GM23248 (cell line): Measurements from ENCODE around the gene HOXA2. TPM values are rescaled to one million over a fixed set of nuclear protein-coding genes. Genes with fewer than 3 reads are reported as not detected.

ENCODE experiments used
- DNase-seq: peaks from one replicate; pipeline ENCODE4 v3.0.0-alpha.2; 2015
- H2AFZ ChIP-seq: fragments of 200-600 bp; sonication (generic); 2 replicates; pipeline ENCODE4 v1.6.1; 2016; ENCODE audit warnings: antibody characterized with exemption
- H3F3A ChIP-seq: fragments of 200-600 bp; sonication (generic); 2 replicates; pipeline ENCODE4 v1.6.1; 2016; ENCODE audit warnings: mild to moderate bottlenecking, antibody characterized with exemption, mixed run types; ENCODE audit not compliant: insufficient read depth
- H3K27ac ChIP-seq: fragments of 200-600 bp; sonication (generic); 2 replicates; pipeline ENCODE4 v1.5.1; 2016; ENCODE audit warnings: mild to moderate bottlenecking
- H3K27me3 ChIP-seq: fragments of 200-600 bp; sonication (generic); replicated peaks from 2 replicates; pipeline ENCODE4 v1.6.1; 2016; ENCODE audit warnings: mild to moderate bottlenecking; ENCODE audit not compliant: insufficient read depth
- H3K36me3 ChIP-seq: fragments of 200-600 bp; sonication (generic); 2 replicates; pipeline ENCODE4 v1.6.1; 2016; ENCODE audit warnings: low read depth, mild to moderate bottlenecking
- H3K4me1 ChIP-seq: fragments of 200-600 bp; sonication (generic); 2 replicates; pipeline ENCODE4 v1.6.1; 2016; ENCODE audit warnings: mild to moderate bottlenecking; ENCODE audit not compliant: insufficient read depth
- H3K4me2 ChIP-seq: fragments of 200-600 bp; sonication (generic); one replicate; pipeline ENCODE4 v1.6.1; 2016; ENCODE audit warnings: mild to moderate bottlenecking; ENCODE audit not compliant: unreplicated experiment
- H3K4me3 ChIP-seq: fragments of 200-600 bp; sonication (generic); 2 replicates; pipeline ENCODE4 v1.5.1; 2016; ENCODE audit warnings: mild to moderate bottlenecking
- H3K79me2 ChIP-seq: fragments of 200-600 bp; sonication (generic); 2 replicates; pipeline ENCODE4 v1.6.1; 2016; ENCODE audit warnings: mild to moderate bottlenecking; ENCODE audit not compliant: insufficient read depth
- H3K9ac ChIP-seq: fragments of 200-600 bp; sonication (generic); 2 replicates; pipeline ENCODE4 v1.6.1; 2016; ENCODE audit warnings: mild to moderate bottlenecking
- H3K9me2 ChIP-seq: fragments of 200-600 bp; sonication (generic); 2 replicates; pipeline ENCODE4 v1.6.1; 2016; ENCODE audit warnings: mixed run types, mild to moderate bottlenecking, moderate library complexity; ENCODE audit not compliant: insufficient read depth
- H3K9me3 ChIP-seq: fragments of 200-600 bp; sonication (generic); one replicate; pipeline ENCODE4 v1.6.1; 2017; ENCODE audit warnings: low read depth
- H4K20me1 ChIP-seq: fragments of 200-600 bp; sonication (generic); 2 replicates; pipeline ENCODE4 v1.6.0; 2016; ENCODE audit not compliant: insufficient read depth
- EZH2 ChIP-seq: fragments of 200-600 bp; sonication (generic); IDR thresholded peaks from 2 replicates; pipeline ENCODE4 v1.6.1; 2018; ENCODE audit warnings: antibody characterized with exemption, mild to moderate bottlenecking; ENCODE audit not compliant: insufficient read depth, poor library complexity, severe bottlenecking
- EZH2phosphoT487 ChIP-seq: fragments of 200-600 bp; sonication (generic); IDR thresholded peaks from 2 replicates; pipeline ENCODE4 v1.6.1; 2018; ENCODE audit warnings: antibody characterized with exemption, moderate library complexity, mild to moderate bottlenecking, low read depth; ENCODE audit not compliant: insufficient read depth
- whole genome bisulfite sequencing, 2 experiments: methylation state at CpG; one replicate each; pipeline ENCODE4 v1.1.6; 2015 to 2017; ENCODE audit warnings: low lambda C conversion rate in 2 of 2, low coverage in 1 of 2; ENCODE audit errors: missing lambda C conversion rate in 2 of 2; 5-methylcytosine and 5-hydroxymethylcytosine counted together
- in situ Hi-C: fragments of 300-500 bp; cut with MboI; formaldehyde crosslinking; loops from 2 replicates; pipeline ENCODE4 v1.15.0; 2020
- polyA plus RNA-seq: library from polyadenylated mRNA; unstranded; fragments of >200 nt; fragmentation: Nextera tagmentation; extraction: Ambion mirVana; gene quantifications from 2 replicates; pipeline ENCODE4 v1.2.1, GENCODE V29; 2016
- total RNA-seq: library from RNA; depleted of rRNA; stranded (reverse); fragments of >200 nt; shearing (Covaris generic); gene quantifications from 2 replicates; pipeline ENCODE4 v1.2.3, GENCODE V29; 2014

The HOXA2 gene
- total and polyA plus RNA-seq, 2 experiments from 2014 or later: not detected

DNA sequence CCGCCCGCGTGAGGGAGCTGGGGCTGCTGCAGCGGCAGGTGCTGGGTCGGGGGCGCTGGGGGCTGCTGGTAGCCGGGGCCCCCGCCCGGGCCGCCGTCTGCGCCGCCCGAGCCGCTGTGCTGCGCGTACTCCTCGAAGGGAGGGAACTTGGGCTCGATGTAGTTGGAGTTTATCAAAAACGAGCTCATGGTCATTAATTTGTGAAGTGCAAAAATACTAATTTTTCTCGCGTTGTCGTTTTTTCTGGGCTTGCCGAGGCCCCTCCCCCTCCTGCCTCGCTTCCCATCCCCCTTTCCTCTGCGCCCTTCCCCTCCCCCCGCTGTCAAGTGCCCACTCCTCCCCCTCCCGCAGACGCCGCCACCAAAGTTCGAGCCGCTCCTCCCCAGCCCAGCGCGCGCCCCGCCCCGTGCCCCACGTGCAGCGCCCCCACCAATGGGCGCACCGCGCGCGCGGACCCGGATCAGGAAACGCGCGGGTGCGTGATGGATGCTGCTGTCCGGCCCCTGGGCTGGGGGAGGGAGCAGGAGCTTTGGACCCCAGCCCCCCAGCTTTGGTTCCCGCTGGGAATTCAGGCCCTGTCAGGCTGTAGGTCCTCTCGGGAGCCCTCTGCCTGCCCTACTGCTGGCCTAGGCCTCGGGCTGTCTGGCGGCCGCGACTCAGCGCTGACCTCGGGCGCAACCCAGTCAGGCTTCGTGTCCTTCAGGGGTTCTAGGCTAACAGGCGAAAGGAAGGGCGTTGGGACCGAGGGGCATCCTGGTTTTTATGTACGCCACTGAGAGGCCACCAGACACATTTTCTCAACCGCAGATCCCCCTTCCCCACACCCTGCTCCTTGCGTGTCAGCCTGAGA, 28.3 kb upstream of the HOXA2 start, which contains the start of gene HOXA4:
HOXA4 (minus strand) TSS at position 218 of the 850 bp plus-strand sequence; CDS start at position 194, 24 bp downstream.
- no peaks in the 10 kb centered on the region for H4K20me1 ChIP-seq
- peaks cover 37% of the 10 kb centered on the region for H3F3A ChIP-seq
- H3K79me2 ChIP-seq: peaks cover 55% of the 10 kb centered on the region
- peak; percentile 98 for DNase-seq
- peaks cover 23% of the 10 kb centered on the region for H3K4me1 ChIP-seq
- peak within 1 kb of the TSS; percentile 89 for H3K9ac ChIP-seq
- no peaks in the 10 kb centered on the region for H3K27me3 ChIP-seq
- H3K36me3 ChIP-seq: no peaks in the 10 kb centered on the region
- 2 to 3% methylated on average over 53 to 60 of the region's 67 CpGs for WGBS, 2 experiments
- in situ Hi-C loops: no loop called here
- no peaks in the 10 kb centered on the region for H3K9me2 ChIP-seq
- TF ChIP-seq EZH2phosphoT487: no peak
- no peak for TF ChIP-seq EZH2
- peak within 1 kb of the TSS; percentile 80 for H3K4me2 ChIP-seq
- peak within 1 kb of the TSS; percentile 70 for H3K27ac ChIP-seq
- H2AFZ ChIP-seq: peak within 1 kb of the TSS; percentile 79
- H3K9me3 ChIP-seq: no peaks in the 10 kb centered on the region
- peak within 1 kb of the TSS; percentile 78 for H3K4me3 ChIP-seq

DNA sequence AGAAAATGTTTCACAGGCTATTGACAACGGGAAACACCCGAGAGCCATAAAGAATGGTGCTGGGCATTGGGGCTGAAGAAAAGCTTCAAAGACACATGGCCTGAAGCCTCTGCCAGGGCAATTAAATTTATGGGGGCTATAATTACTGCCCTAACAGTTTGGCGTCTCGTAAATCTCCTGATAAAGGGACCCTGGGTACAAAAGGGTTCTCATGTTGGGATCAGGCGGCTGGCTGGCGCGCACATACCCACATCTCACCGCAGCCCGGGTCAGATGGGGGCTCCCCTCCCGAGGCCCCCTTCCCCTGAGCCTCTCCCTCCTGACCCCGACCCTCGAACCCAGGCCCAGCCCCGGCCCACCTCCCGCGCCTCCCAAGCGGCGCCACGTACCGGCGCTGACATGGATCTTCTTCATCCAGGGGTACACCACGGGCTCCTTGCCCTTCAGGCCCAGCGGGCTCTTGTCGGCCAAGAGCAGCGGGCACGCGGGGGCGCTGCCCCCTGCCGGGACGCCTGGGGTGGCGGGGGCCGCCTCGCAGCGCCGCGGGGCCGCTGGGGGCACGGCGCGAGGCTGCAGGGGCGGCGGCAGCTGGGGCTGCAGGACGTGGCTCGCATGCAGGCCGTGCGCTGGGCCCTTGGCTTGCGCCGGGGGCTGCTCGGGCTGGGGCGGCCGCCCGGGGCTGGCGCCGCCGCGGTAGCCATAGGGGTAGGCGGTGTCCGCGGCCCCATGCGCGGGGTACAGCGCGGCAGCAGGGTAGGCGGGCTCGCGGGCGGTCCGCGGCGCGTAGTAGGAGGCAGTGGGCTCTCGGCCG, 27.5 kb upstream of the HOXA2 start:
- no peaks in the 10 kb centered on the region for H4K20me1 ChIP-seq
- 8 to 11% methylated on average over 40 to 52 of the region's 72 CpGs for WGBS, 2 experiments
- H3K36me3 ChIP-seq: no peaks in the 10 kb centered on the region
- no peaks in the 10 kb centered on the region for H3K9me3 ChIP-seq
- peaks cover 21% of the 10 kb centered on the region for H3K4me1 ChIP-seq
- peak overlapping the region; percentile 79 for H2AFZ ChIP-seq
- peak overlapping the region; percentile 55 for H3K27ac ChIP-seq
- in situ Hi-C loops: no loop called here
- peaks cover 49% of the 10 kb centered on the region for H3K79me2 ChIP-seq
- H3K4me2 ChIP-seq: peak overlapping the region; percentile 78
- peaks cover 29% of the 10 kb centered on the region for H3F3A ChIP-seq
- peak overlapping the region; percentile 89 for H3K9ac ChIP-seq
- no peaks in the 10 kb centered on the region for H3K9me2 ChIP-seq
- no peaks in the 10 kb centered on the region for H3K27me3 ChIP-seq
- TF ChIP-seq EZH2phosphoT487: no peak
- TF ChIP-seq EZH2: no peak
- peak overlapping the region; percentile 78 for H3K4me3 ChIP-seq
- peak; percentile 74 for DNase-seq

DNA sequence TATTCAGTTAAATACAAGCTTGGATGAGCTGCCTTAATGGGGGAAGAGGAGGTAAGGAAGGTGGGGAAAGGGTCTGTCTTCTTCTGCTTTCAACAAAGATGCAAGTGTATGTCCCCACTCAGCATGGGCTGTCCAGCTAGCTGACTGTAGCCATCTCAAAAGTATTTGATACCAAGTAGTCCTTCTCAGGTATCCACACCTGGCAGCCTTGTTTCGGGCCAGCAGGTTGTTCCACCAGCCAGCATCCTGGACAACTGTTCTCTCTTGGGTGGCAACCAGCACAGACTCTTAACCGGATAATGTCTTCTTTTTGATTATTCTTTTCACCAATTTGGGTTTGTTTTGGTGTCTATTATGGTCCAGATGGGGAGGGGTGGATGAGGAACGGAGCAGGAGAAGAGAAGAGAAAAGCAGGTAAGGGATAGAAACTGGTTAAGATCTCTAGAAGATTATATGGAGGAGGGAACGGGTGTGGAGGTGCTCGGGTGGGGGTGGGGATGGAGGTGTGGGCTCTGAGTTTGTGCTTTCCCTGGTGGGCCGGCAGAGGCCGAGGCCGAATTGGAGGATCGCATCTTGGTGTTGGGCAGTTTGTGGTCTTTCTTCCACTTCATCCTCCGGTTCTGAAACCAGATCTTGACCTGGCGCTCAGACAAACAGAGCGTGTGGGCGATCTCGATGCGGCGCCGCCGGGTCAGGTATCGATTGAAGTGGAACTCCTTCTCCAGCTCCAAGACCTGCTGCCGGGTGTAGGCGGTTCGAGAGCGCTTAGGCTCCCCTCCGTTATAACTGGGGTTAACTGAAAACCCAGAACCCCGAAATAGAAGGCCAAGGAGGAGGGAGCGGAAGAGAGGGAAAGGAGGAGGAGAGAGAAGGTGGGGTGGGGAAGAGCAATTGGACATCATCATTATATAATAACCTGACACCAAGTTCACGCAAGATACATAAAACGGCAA, 26.6 kb upstream of the HOXA2 start:
- DNase-seq: no peak
- Histone ChIP-seq H3K9ac (peak overlapping the region; percentile 89), H3F3A (peaks cover 22% of the 10 kb centered on the region), H4K20me1 (no peaks in the 10 kb centered on the region), H3K4me2 (peak overlapping the region; percentile 78), H3K9me3 (no peaks in the 10 kb centered on the region), H3K4me1 (peaks cover 14% of the 10 kb centered on the region), H3K4me3 (peak overlapping the region; percentile 78), H2AFZ (peak overlapping the region; percentile 73), H3K9me2 (no peaks in the 10 kb centered on the region), H3K79me2 (peaks cover 48% of the 10 kb centered on the region), H3K27ac (no peak overlapping the region), H3K36me3 (no peaks in the 10 kb centered on the region), H3K27me3 (no peaks in the 10 kb centered on the region)
- 90 to 91% methylated on average over 28 of the region's 28 CpGs for WGBS, 2 experiments
- in situ Hi-C loops: no loop called here
- TF ChIP-seq EZH2: no peak
- no peak for TF ChIP-seq EZH2phosphoT487

DNA sequence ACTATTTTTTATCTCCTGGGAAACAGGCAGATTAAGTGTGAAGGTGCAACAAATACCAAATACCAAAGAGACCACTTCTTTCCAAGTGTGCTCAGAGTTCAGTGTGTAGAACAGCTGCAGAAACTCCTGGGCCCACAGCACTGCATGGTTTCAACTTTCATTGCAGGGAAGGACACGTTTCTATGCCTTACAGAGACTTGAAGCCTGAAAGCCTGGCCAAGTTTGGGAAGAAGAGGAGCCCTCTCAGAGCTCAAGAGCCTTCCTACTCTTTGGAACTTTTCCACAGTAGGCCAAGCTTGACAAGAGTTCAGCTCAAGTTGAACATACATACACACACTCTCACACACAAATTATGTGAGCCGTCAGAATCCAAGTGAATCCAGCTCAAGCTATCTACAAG, 25.6 kb upstream of the HOXA2 start:
- no peak overlapping the region for H3K4me2 ChIP-seq

More for the DNA sequence above, 25.6 kb upstream of the HOXA2 start:
- no peaks in the 10 kb centered on the region for H3K27me3 ChIP-seq
- in situ Hi-C loops: no loop called here
- WGBS, 2 experiments: 72 to 73% methylated on average over 2 of the region's 2 CpGs
- no peak overlapping the region for H3K27ac ChIP-seq
- DNase-seq: no peak
- no peaks in the 10 kb centered on the region for H3K36me3 ChIP-seq
- no peak overlapping the region for H2AFZ ChIP-seq
- peaks cover 11% of the 10 kb centered on the region; the same call in 1 of the 2 replicates for H3F3A ChIP-seq
- H3K9me2 ChIP-seq: no peaks in the 10 kb centered on the region
- H3K4me1 ChIP-seq: peaks cover 9% of the 10 kb centered on the region
- H3K79me2 ChIP-seq: peaks cover 38% of the 10 kb centered on the region
- no peaks in the 10 kb centered on the region for H3K9me3 ChIP-seq
- H3K4me3 ChIP-seq: no peak overlapping the region
- H4K20me1 ChIP-seq: no peaks in the 10 kb centered on the region
- TF ChIP-seq EZH2 (no peak), EZH2phosphoT487 (no peak)
- no peak overlapping the region for H3K9ac ChIP-seq
